K562 (cell line): Measurements from ENCODE around the gene TK1. TPM values are rescaled to one million over a fixed set of nuclear protein-coding genes. Genes with fewer than 3 reads are reported as not detected.

ENCODE experiments used
- CREB3 ChIP-seq: fragments of 450-650 bp; conservative IDR thresholded peaks from 2 replicates; pipeline ENCODE4 v1.6.1; 2016; ENCODE audit warnings: missing genetic modification characterization, low read depth, mild to moderate bottlenecking, missing compliant biosample characterization, moderate library complexity
- EP300 ChIP-seq: IDR thresholded peaks from 2 replicates; pipeline ENCODE4 v1.6.1; 2012; ENCODE audit warnings: low read length, improper control_type of control experiment
- ETS1 ChIP-seq: conservative IDR thresholded peaks from 2 replicates; pipeline ENCODE4 v1.6.1; 2011; ENCODE audit warnings: low read depth, mild to moderate bottlenecking, low read length; ENCODE audit not compliant: control insufficient read depth
- EZH2 ChIP-seq: IDR thresholded peaks from 2 replicates; pipeline ENCODE4 v1.6.1; 2012; ENCODE audit warnings: low read depth, mild to moderate bottlenecking, inconsistent platforms, low read length, borderline replicate concordance
- HMG20A ChIP-seq: fragments of 450-650 bp; formaldehyde crosslinking; conservative IDR thresholded peaks from 2 replicates; pipeline ENCODE4 v1.4.0; 2020; ENCODE audit warnings: mild to moderate bottlenecking, mixed read lengths
- KAT2B ChIP-seq: IDR thresholded peaks from one replicate; pipeline ENCODE4 v1.6.1; 2012; ENCODE audit warnings: low read depth, mild to moderate bottlenecking, control low read depth, inconsistent platforms, low read length, moderate library complexity
- MAZ ChIP-seq, 2 experiments: fragments of 450-650 bp in 1 of 2; sonication (generic) in 1 of 2; formaldehyde crosslinking; IDR thresholded peaks in 1 of 2; conservative IDR thresholded peaks in 1 of 2; 2 replicates each; pipeline versions ENCODE4 v1.4.0 to v1.5.0; 2020; ENCODE audit warnings: mild to moderate bottlenecking in 1 of 2, missing genetic modification reagents in 1 of 2
- MCM2 ChIP-seq: fragments of 450-650 bp; IDR thresholded peaks from 2 replicates; pipeline ENCODE4 v1.6.1; 2017; ENCODE audit warnings: low read depth, mild to moderate bottlenecking
- MECOM ChIP-seq: fragments of 250-450 bp; sonication (Bioruptor Pico); IDR thresholded peaks from 2 replicates; pipeline ENCODE4 v1.8.0; 2022; ENCODE audit warnings: inconsistent platforms
- NCOR1 ChIP-seq: fragments of 450-650 bp; IDR thresholded peaks from 2 replicates; pipeline ENCODE4 v1.6.1; 2016; ENCODE audit warnings: mild to moderate bottlenecking, moderate library complexity
- PTTG1 ChIP-seq: fragments of 450-650 bp; IDR thresholded peaks from 2 replicates; pipeline ENCODE4 v1.6.1; 2016; ENCODE audit warnings: low read depth, mild to moderate bottlenecking, missing genetic modification characterization, missing compliant biosample characterization
- RCOR1 ChIP-seq, 2 experiments: IDR thresholded peaks; 2 replicates each; pipeline ENCODE4 v1.6.1; 2012; ENCODE audit warnings: low read depth in 2 of 2, low read length in 2 of 2, borderline replicate concordance in 1 of 2, improper control_type of control experiment in 1 of 2
- TCF15 ChIP-seq: fragments of 250-450 bp; sonication (Bioruptor Pico); IDR thresholded peaks from 2 replicates; pipeline ENCODE4 v1.8.0; 2022; ENCODE audit warnings: moderate library complexity, mild to moderate bottlenecking, inconsistent platforms
- TCF3 ChIP-seq: sonication (generic); formaldehyde crosslinking; IDR thresholded peaks from 2 replicates; pipeline ENCODE4 v1.4.0; 2020; ENCODE audit warnings: mild to moderate bottlenecking, missing genetic modification reagents
- TCFL5 ChIP-seq: fragments of 250-450 bp; sonication (Bioruptor Pico); conservative IDR thresholded peaks from 2 replicates; pipeline ENCODE4 v1.6.1; 2021; ENCODE audit warnings: mild to moderate bottlenecking, moderate library complexity, matching md5 sums
- TRIM24 ChIP-seq, 2 experiments: fragments of 450-650 bp; IDR thresholded peaks; 2 replicates each; pipeline ENCODE4 v1.6.1; 2016
- ZNF124 ChIP-seq: sonication (generic); formaldehyde crosslinking; IDR thresholded peaks from 2 replicates; pipeline ENCODE4 v1.8.1; 2022; ENCODE audit warnings: missing genetic modification reagents
- ZNF324 ChIP-seq: fragments of 250-450 bp; sonication (Bioruptor Pico); IDR thresholded peaks from 2 replicates; pipeline ENCODE4 v1.4.0; 2020; ENCODE audit warnings: mild to moderate bottlenecking
- ZNF717 ChIP-seq: fragments of 250-450 bp; sonication (Bioruptor Pico); IDR thresholded peaks from 2 replicates; pipeline ENCODE4 v1.5.0; 2021
- ZNF79 ChIP-seq: fragments of 250-450 bp; sonication (Bioruptor Pico); IDR thresholded peaks from 2 replicates; pipeline ENCODE4 v1.4.0; 2020; ENCODE audit warnings: low read depth, mild to moderate bottlenecking, moderate library complexity
- polyA plus RNA-seq, 8 experiments: library from polyadenylated mRNA; depleted of rRNA in 4 of 8; stranded (reverse) in 5 of 8; unstranded in 3 of 8; fragments of >200 nt; fragmentation: Nextera tagmentation in 2 of 8; fragmentation: Illumina TruSeq in 1 of 8; extraction: Ambion mirVana in 2 of 8; extraction: Trizol in 1 of 8; gene quantifications; 2 replicates each; pipeline versions ENCODE4 v1.2.1 to v1.2.3, GENCODE V29; 2011 to 2014; ENCODE audit warnings: inconsistent platforms in 1 of 8, missing spikeins in 1 of 8
- total RNA-seq, 7 experiments: library from RNA; depleted of rRNA in 6 of 7; stranded (reverse); fragments of >200 nt in 6 of 7; fragmentation: Illumina TruSeq in 2 of 7; extraction: Trizol in 2 of 7; gene quantifications; 2 replicates each; pipeline versions ENCODE4 v1.2.1 to v1.2.3, GENCODE V29; 2011 to 2021; ENCODE audit warnings: low replicate concordance in 1 of 7
- TF ChIP-seq, protein P1 (sequence below): fragments of 450-650 bp; IDR thresholded peaks from 2 replicates; pipeline ENCODE4 v1.6.1; 2014; ENCODE audit warnings: low read depth, mild to moderate bottlenecking, moderate library complexity, borderline replicate concordance
- TF ChIP-seq, protein P2 (sequence below), 2 experiments: IDR thresholded peaks; 2 replicates each; pipeline ENCODE4 v1.6.1; 2011; ENCODE audit warnings: borderline replicate concordance in 1 of 2, control low read depth in 1 of 2, low read depth in 1 of 2, low read length in 1 of 2, mild to moderate bottlenecking in 1 of 2, mixed read lengths in 1 of 2, moderate library complexity in 1 of 2; ENCODE audit not compliant: insufficient read depth in 1 of 2, insufficient read length in 1 of 2, poor library complexity in 1 of 2, severe bottlenecking in 1 of 2; ENCODE audit errors: extremely low read depth in 1 of 2

The TK1 gene
- total and polyA plus RNA-seq, 9 of the 15 experiments (the other 6 are each of a cell fraction or from before 2014, with no cell fraction given), result 8.4 to 280 (median 103) TPM

DNA sequence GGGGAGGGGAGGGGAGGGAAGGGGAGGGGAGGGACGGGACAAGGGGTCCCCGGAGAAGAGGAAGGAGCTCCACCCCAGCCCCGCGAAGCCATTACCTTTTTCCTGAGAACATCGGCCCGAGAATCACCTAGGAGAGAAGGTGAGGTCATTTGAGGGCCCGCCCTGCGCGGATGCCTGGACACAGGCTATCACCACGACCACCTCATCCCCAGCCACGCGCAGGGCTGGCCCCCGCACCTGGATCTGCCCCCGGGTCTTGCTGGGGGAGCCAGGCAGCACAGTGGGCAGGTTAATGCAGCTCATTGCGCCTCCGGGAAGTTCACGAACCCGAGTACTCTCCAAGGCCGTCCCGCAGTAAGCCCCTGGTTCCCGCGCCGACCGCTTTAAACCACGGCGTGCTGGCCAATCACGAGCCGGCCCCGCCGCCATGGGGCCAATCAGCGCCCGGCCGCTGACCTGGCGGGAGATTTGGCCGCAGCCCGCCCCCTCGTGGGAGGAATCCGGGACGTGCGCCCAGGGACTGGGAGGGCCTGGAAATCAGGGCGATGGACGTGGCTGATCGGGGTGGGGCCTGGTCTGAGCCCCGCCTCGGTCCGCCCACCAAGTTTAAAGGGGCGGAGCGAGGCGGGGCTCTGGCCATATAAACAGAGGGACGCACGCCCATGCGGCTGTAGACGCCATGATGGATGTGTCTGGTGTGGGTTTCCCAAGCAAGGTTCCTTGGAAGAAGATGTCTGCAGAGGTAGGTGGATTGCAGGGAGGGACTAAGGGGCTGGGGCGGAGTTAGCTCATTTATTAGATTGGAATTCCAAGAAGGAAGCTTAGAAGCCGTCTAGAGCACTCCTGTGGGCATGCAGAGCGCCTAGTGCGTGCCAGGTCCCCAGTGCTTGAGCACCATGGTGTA is at the start of gene TK1, which contains the start of gene AFMID (continued):
- TF ChIP-seq CREB3 (tag), result no peak
- no peak for TF ChIP-seq PTTG1 (tag)
- no peak for TF ChIP-seq HMG20A
- TF ChIP-seq TCFL5 (CRISPR knock-in tag), result no peak
- no peak for TF ChIP-seq MCM2
- TF ChIP-seq, protein P1, sequence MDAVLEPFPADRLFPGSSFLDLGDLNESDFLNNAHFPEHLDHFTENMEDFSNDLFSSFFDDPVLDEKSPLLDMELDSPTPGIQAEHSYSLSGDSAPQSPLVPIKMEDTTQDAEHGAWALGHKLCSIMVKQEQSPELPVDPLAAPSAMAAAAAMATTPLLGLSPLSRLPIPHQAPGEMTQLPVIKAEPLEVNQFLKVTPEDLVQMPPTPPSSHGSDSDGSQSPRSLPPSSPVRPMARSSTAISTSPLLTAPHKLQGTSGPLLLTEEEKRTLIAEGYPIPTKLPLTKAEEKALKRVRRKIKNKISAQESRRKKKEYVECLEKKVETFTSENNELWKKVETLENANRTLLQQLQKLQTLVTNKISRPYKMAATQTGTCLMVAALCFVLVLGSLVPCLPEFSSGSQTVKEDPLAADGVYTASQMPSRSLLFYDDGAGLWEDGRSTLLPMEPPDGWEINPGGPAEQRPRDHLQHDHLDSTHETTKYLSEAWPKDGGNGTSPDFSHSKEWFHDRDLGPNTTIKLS, result peak; percentile 90
- no peak for TF ChIP-seq ZNF79
- TF ChIP-seq NCOR1, result peak; percentile 55; the same call in 1 of the 2 replicates
- peak; percentile 31; the same call in 1 of the 2 replicates for TF ChIP-seq TCF15 (CRISPR knock-in tag)
- TF ChIP-seq MAZ (CRISPR knock-in tag; conservative IDR thresholded peaks at IDR 0.05 in 1 of 2, IDR thresholded peaks at IDR 0.05 in 1 of 2), result peak; percentile 77 to 93
- TF ChIP-seq EZH2, result no peak
- TF ChIP-seq, protein P2, sequence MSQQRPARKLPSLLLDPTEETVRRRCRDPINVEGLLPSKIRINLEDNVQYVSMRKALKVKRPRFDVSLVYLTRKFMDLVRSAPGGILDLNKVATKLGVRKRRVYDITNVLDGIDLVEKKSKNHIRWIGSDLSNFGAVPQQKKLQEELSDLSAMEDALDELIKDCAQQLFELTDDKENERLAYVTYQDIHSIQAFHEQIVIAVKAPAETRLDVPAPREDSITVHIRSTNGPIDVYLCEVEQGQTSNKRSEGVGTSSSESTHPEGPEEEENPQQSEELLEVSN (IDR thresholded peaks at IDR 0.05; ENCODE audit: borderline replicate concordance in 1 of 2, extremely low read depth in 1 of 2, insufficient read depth in 1 of 2, insufficient read length in 1 of 2, low read depth in 1 of 2, low read length in 1 of 2, poor library complexity in 1 of 2, severe bottlenecking in 1 of 2), result peak; percentile 94 to 98
- no peak for TF ChIP-seq EP300
- no peak for TF ChIP-seq ZNF124 (CRISPR knock-in tag)
- no peak for TF ChIP-seq MECOM (CRISPR knock-in tag)
- no peak for TF ChIP-seq ZNF324 (CRISPR knock-in tag)
- peak; percentile 92 for TF ChIP-seq KAT2B
- peak; percentile 27; the same call in 1 of the 2 replicates for TF ChIP-seq TCF3 (CRISPR knock-in tag)
- TF ChIP-seq ETS1, result peak; percentile 9; the same call in 1 of the 2 replicates
- peak; percentile 87 to 91 for TF ChIP-seq RCOR1 (IDR thresholded peaks at IDR 0.05; ENCODE audit: borderline replicate concordance in 1 of 2, low read depth in 2 of 2, low read length in 2 of 2)
- TF ChIP-seq TRIM24 (IDR thresholded peaks at IDR 0.05), result peak; percentile 73 to 80
- no peak for TF ChIP-seq ZNF717
